ENCODE results near the gene GPR3.
"Not testable (repeated sequence)": the region's sequence is repeated elsewhere in the genome, so short reads cannot be mapped to it uniquely, and the experiment has no call there.

GPR3 gene

GRCh38 chr1:27399251-27400025 lies 7.0 kb downstream of the GPR3 start:
- no peak for DNase-seq (ENCODE audit: low spot score in 2 of 2)
- Mint-ChIP-seq H3K4me3 (no peak overlapping the region), H3K36me3 (peaks cover 69% of the 10 kb centered on the region), H3K9me3 (no peaks in the 10 kb centered on the region), H3K27ac (peak overlapping the region; percentile 80), H3K4me1 (peaks cover 32% of the 10 kb centered on the region)
- ATAC-seq = no peak

- Mint-ChIP-seq H3K9me3 (no peaks in the 10 kb centered on the region), H3K4me1 (peaks cover 27% of the 10 kb centered on the region), H3K36me3 (peaks cover 70% of the 10 kb centered on the region), H3K4me3 (no peak overlapping the region), H3K27ac (peak overlapping the region; percentile 85)
- DNase-seq (ENCODE audit: low spot score in 2 of 2) (no peak), ATAC-seq (no peak)
Observed at GRCh38 chr1:27400082-27400962, 7.9 kb downstream of the GPR3 start.

GRCh38 chr1:27400963-27401341 lies 8.5 kb downstream of the GPR3 start:
- Mint-ChIP-seq H3K27ac (peak overlapping the region; percentile 85), H3K9me3 (no peaks in the 10 kb centered on the region), H3K36me3 (peaks cover 67% of the 10 kb centered on the region), H3K4me1 (peaks cover 27% of the 10 kb centered on the region), H3K4me3 (no peak overlapping the region)
- no peak for DNase-seq (ENCODE audit: low spot score in 2 of 2)
- no peak for ATAC-seq

- Mint-ChIP-seq H3K4me3 (no peak overlapping the region), H3K9me3 (no peaks in the 10 kb centered on the region), H3K27ac (peak overlapping the region; percentile 85), H3K36me3 (peaks cover 70% of the 10 kb centered on the region), H3K4me1 (peaks cover 27% of the 10 kb centered on the region)
- DNase-seq (ENCODE audit: low spot score in 2 of 2) (no peak), ATAC-seq (no peak)
Observed at GRCh38 chr1:27402349-27402754, 9.9 kb downstream of the GPR3 start.

GRCh38 chr1:27403065-27403726 lies 10.8 kb downstream of the GPR3 start:
- peak overlapping the region; percentile 85 for H3K27ac Mint-ChIP-seq
- no peaks in the 10 kb centered on the region for H3K9me3 Mint-ChIP-seq
- ATAC-seq (peak; percentile 85), DNase-seq (ENCODE audit: low spot score in 2 of 2) (no peak)
- peaks cover 70% of the 10 kb centered on the region for H3K36me3 Mint-ChIP-seq
- H3K4me3 Mint-ChIP-seq = peak overlapping the region; percentile 47
- H3K4me1 Mint-ChIP-seq = peaks cover 30% of the 10 kb centered on the region

GRCh38 chr1:27403931-27404330 lies 11.5 kb downstream of the GPR3 start:
- H3K4me3 Mint-ChIP-seq = peak overlapping the region; percentile 47
- peaks cover 70% of the 10 kb centered on the region for H3K36me3 Mint-ChIP-seq
- H3K27ac Mint-ChIP-seq = peak overlapping the region; percentile 85
- no peaks in the 10 kb centered on the region for H3K9me3 Mint-ChIP-seq
- no peak for DNase-seq (ENCODE audit: low spot score in 2 of 2)
- ATAC-seq = no peak
- H3K4me1 Mint-ChIP-seq = peaks cover 33% of the 10 kb centered on the region

GRCh38 chr1:27405074-27405473 lies 12.7 kb downstream of the GPR3 start:
- H3K27ac Mint-ChIP-seq = peak overlapping the region; percentile 85
- no peak for DNase-seq (ENCODE audit: low spot score in 2 of 2)

GRCh38 chr1:27405598-27406361 lies 13.4 kb downstream of the GPR3 start:
- Mint-ChIP-seq H3K27ac (peak overlapping the region; percentile 81), H3K4me1 (peaks cover 23% of the 10 kb centered on the region), H3K36me3 (peaks cover 75% of the 10 kb centered on the region)
- H3K9me3 Mint-ChIP-seq; DNase-seq (ENCODE audit: low spot score in 2 of 2); ATAC-seq; H3K4me3 Mint-ChIP-seq: not testable (repeated sequence)

More at GRCh38 chr1:27405074-27405473, 12.7 kb downstream of the GPR3 start:
- no peaks in the 10 kb centered on the region for H3K9me3 Mint-ChIP-seq
- peaks cover 28% of the 10 kb centered on the region for H3K4me1 Mint-ChIP-seq
- H3K36me3 Mint-ChIP-seq = peaks cover 75% of the 10 kb centered on the region
- H3K4me3 Mint-ChIP-seq = no peak overlapping the region
- ATAC-seq = no peak

- Mint-ChIP-seq H3K4me3 (no peak overlapping the region), H3K36me3 (peaks cover 79% of the 10 kb centered on the region), H3K4me1 (peaks cover 23% of the 10 kb centered on the region), H3K9me3 (no peaks in the 10 kb centered on the region), H3K27ac (peak overlapping the region; percentile 81)
- DNase-seq (ENCODE audit: low spot score in 2 of 2) = no peak
- ATAC-seq = no peak
Observed at GRCh38 chr1:27406362-27406680, 13.9 kb downstream of the GPR3 start.

- not testable (repeated sequence) for ATAC-seq; H3K9me3 Mint-ChIP-seq; DNase-seq (ENCODE audit: low spot score in 2 of 2); H3K4me3 Mint-ChIP-seq
- Mint-ChIP-seq H3K36me3 (peaks cover 79% of the 10 kb centered on the region), H3K4me1 (peaks cover 23% of the 10 kb centered on the region), H3K27ac (peak overlapping the region; percentile 84)
Observed at GRCh38 chr1:27406791-27407190, 14.4 kb downstream of the GPR3 start.

GRCh38 chr1:27408151-27408550 lies 15.7 kb downstream of the GPR3 start:
- DNase-seq (ENCODE audit: low spot score in 2 of 2) (no peak), ATAC-seq (no peak)
- H3K27ac Mint-ChIP-seq = peak overlapping the region; percentile 84
- no peak overlapping the region for H3K4me3 Mint-ChIP-seq
- peaks cover 85% of the 10 kb centered on the region for H3K36me3 Mint-ChIP-seq
- no peaks in the 10 kb centered on the region for H3K9me3 Mint-ChIP-seq
- H3K4me1 Mint-ChIP-seq = peaks cover 19% of the 10 kb centered on the region

GRCh38 chr1:27409669-27410068 lies 17.2 kb downstream of the GPR3 start:
- no peak for ATAC-seq
- peaks cover 85% of the 10 kb centered on the region for H3K36me3 Mint-ChIP-seq
- no peak overlapping the region for H3K27ac Mint-ChIP-seq
- no peak for DNase-seq (ENCODE audit: low spot score in 2 of 2)
- H3K4me3 Mint-ChIP-seq = no peak overlapping the region
- H3K9me3 Mint-ChIP-seq = no peaks in the 10 kb centered on the region
- H3K4me1 Mint-ChIP-seq = peaks cover 6% of the 10 kb centered on the region

- Mint-ChIP-seq H3K9me3 (no peaks in the 10 kb centered on the region), H3K27ac (peak overlapping the region; percentile 63), H3K36me3 (peaks cover 95% of the 10 kb centered on the region), H3K4me3 (no peak overlapping the region), H3K4me1 (peaks cover 6% of the 10 kb centered on the region)
- DNase-seq (ENCODE audit: low spot score in 2 of 2) = no peak
- no peak for ATAC-seq
Observed at GRCh38 chr1:27410709-27411108, 18.3 kb downstream of the GPR3 start.

GRCh38 chr1:27412502-27412901 lies 20.1 kb downstream of the GPR3 start:
- H3K9me3 Mint-ChIP-seq = no peaks in the 10 kb centered on the region
- H3K4me3 Mint-ChIP-seq = no peak overlapping the region
- H3K4me1 Mint-ChIP-seq = peaks cover 21% of the 10 kb centered on the region
- no peak overlapping the region for H3K27ac Mint-ChIP-seq
- DNase-seq (ENCODE audit: low spot score in 2 of 2) (no peak), ATAC-seq (no peak)
- peaks cover 100% of the 10 kb centered on the region for H3K36me3 Mint-ChIP-seq

GRCh38 chr1:27413004-27413403 lies 20.6 kb downstream of the GPR3 start:
- no peak overlapping the region for H3K4me3 Mint-ChIP-seq
- H3K9me3 Mint-ChIP-seq = no peaks in the 10 kb centered on the region
- no peak overlapping the region for H3K27ac Mint-ChIP-seq
- ATAC-seq (no peak), DNase-seq (ENCODE audit: low spot score in 2 of 2) (no peak)
- H3K36me3 Mint-ChIP-seq = peaks cover 100% of the 10 kb centered on the region
- peaks cover 23% of the 10 kb centered on the region for H3K4me1 Mint-ChIP-seq
